BE2C (cell line): ENCODE results near the gene SPAG16.

Source experiments
- DNase-seq: peaks from one replicate; pipeline ENCODE4 v3.0.0-alpha.2; 2020
- H3K27me3 ChIP-seq: fragments of 250-450 bp; sonication (Bioruptor Pico); 2 replicates; pipeline ENCODE4 v1.5.1; 2020; ENCODE audit warnings: mild to moderate bottlenecking
- H3K36me3 ChIP-seq: fragments of 250-450 bp; sonication (Bioruptor Pico); 2 replicates; pipeline ENCODE4 v1.5.1; 2020; ENCODE audit warnings: mild to moderate bottlenecking
- H3K4me1 ChIP-seq: fragments of 250-450 bp; sonication (Bioruptor Pico); 2 replicates; pipeline ENCODE4 v1.5.1; 2020
- H3K4me3 ChIP-seq: 2 replicates; pipeline ENCODE4 v1.5.1; 2011; ENCODE audit warnings: low read depth, low read length
- H3K9me3 ChIP-seq: fragments of 250-450 bp; sonication (Bioruptor Pico); 2 replicates; pipeline ENCODE4 v1.5.1; 2020
- TF ChIP-seq, protein P1 (sequence below): IDR thresholded peaks from 2 replicates; pipeline ENCODE4 v1.5.1; 2012; ENCODE audit warnings: mild to moderate bottlenecking, low read depth, low read length

Gene SPAG16

DNA sequence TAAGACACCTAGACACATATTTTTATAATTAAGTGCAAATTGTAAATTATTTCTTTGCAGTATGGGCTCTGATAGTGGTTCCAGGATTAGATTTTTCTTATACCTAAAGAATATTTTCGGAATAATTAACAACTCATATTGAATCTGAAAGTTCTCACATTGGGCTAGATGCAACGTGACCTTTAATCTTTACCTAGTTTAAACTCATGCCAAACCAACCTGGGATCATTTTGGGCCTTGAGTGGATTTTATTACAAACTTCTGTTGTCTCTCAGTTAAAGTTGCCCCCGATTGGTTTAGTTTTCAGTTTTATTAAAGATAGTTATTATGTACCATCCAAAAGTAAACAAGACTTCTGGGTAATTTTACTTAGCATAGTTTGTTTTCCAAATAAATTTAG, 896.4 kb downstream of the SPAG16 start:
- Histone ChIP-seq H3K27me3 (no peaks in the 10 kb centered on the region), H3K4me3 (no peak overlapping the region), H3K4me1 (peaks cover 12% of the 10 kb centered on the region), H3K9me3 (no peaks in the 10 kb centered on the region), H3K36me3 (no peaks in the 10 kb centered on the region)
- TF ChIP-seq, protein P1, sequence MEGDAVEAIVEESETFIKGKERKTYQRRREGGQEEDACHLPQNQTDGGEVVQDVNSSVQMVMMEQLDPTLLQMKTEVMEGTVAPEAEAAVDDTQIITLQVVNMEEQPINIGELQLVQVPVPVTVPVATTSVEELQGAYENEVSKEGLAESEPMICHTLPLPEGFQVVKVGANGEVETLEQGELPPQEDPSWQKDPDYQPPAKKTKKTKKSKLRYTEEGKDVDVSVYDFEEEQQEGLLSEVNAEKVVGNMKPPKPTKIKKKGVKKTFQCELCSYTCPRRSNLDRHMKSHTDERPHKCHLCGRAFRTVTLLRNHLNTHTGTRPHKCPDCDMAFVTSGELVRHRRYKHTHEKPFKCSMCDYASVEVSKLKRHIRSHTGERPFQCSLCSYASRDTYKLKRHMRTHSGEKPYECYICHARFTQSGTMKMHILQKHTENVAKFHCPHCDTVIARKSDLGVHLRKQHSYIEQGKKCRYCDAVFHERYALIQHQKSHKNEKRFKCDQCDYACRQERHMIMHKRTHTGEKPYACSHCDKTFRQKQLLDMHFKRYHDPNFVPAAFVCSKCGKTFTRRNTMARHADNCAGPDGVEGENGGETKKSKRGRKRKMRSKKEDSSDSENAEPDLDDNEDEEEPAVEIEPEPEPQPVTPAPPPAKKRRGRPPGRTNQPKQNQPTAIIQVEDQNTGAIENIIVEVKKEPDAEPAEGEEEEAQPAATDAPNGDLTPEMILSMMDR, result no peak
- DNase-seq, result no peak

DNA sequence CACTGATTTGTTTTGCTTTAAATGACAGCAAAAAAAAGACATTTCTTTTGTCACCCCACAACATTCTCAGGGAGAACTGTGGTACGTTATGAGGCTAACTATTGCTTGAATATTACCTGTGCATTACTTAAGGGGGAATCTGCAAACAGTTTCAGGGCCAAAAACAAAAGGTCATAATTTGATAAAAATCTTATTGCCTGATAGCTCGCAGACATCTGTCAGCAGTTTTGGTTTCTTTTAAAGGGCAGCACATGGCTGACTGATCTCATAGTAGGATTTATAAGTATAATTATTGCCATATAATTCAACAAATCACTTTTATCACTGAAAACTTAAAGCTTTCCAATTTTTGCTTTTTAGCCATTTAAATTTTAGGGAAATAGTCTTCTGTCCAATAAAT, 900.2 kb downstream of the SPAG16 start:
- Histone ChIP-seq H3K36me3 (no peaks in the 10 kb centered on the region), H3K9me3 (no peaks in the 10 kb centered on the region), H3K4me1 (peaks cover 12% of the 10 kb centered on the region), H3K4me3 (no peak overlapping the region), H3K27me3 (no peaks in the 10 kb centered on the region)
- no peak for DNase-seq
- TF ChIP-seq, protein P1, result no peak

DNA sequence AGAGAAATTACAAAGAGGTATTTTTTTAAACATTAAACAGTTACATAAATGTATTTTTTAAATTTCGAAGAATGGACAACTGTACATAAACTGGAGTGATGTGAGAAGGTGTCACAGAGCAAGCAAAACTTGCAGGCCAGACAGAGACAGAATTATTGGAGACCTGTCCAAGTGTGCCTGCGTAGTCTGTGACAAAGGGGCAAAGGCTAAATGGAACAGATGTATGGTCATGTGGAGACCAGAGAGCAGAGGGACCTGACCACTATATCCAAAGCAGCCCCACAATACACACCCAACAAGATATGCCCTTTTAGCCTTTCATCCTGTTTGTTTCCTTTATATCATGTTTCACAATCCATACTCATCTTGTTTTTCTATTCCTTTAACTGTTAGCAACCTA, 901.3 kb downstream of the SPAG16 start:
- Histone ChIP-seq H3K4me3 (no peak overlapping the region), H3K36me3 (no peaks in the 10 kb centered on the region), H3K4me1 (peaks cover 12% of the 10 kb centered on the region), H3K27me3 (no peaks in the 10 kb centered on the region), H3K9me3 (no peaks in the 10 kb centered on the region)
- DNase-seq, result no peak
- TF ChIP-seq, protein P1, result no peak

DNA sequence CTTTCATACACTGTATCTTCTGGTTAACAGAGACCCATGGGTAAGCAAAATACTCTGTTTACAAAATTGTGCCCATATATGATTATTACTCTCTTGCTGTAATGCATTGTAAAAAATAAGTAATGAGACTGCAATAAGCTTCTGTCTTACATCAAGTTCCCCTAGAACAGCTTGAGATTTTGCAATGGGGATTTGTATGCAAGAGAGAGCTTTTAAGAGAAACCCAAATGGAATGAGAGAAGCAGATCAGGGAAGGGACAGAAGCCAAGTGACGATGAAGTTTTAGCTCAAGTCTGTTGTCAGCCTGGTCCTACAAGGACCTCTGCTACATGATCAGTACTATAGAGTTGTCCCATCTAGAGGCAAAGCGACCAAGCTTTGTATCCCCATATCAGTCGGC, 908.4 kb downstream of the SPAG16 start:
- Histone ChIP-seq H3K9me3 (no peaks in the 10 kb centered on the region), H3K27me3 (no peaks in the 10 kb centered on the region), H3K4me3 (no peak overlapping the region), H3K4me1 (no peaks in the 10 kb centered on the region), H3K36me3 (no peaks in the 10 kb centered on the region)
- no peak for DNase-seq
- TF ChIP-seq, protein P1, result no peak

DNA sequence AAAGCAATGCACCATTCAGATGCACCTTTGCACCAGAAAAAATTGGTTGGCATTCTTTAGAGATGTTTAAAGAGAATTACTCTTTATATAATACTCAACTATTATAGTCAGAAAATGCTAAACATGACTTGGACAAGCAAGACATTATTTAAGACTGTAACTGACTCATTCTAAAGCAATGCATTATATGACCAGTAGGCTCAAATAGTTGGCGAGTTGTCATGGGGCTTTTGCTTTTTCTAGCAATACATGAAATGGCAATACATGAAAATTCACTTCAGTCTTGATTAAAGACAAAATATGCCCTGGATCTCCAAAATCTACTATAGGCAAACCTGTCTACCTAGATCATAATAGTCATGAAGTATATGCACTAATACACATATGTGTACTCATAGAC, 909.7 kb downstream of the SPAG16 start:
- TF ChIP-seq, protein P1, result no peak
- H3K36me3 ChIP-seq, result no peaks in the 10 kb centered on the region
- H3K9me3 ChIP-seq, result no peaks in the 10 kb centered on the region
- H3K4me3 ChIP-seq, result no peak overlapping the region
- no peak for DNase-seq
- no peaks in the 10 kb centered on the region for H3K27me3 ChIP-seq
- no peaks in the 10 kb centered on the region for H3K4me1 ChIP-seq

DNA sequence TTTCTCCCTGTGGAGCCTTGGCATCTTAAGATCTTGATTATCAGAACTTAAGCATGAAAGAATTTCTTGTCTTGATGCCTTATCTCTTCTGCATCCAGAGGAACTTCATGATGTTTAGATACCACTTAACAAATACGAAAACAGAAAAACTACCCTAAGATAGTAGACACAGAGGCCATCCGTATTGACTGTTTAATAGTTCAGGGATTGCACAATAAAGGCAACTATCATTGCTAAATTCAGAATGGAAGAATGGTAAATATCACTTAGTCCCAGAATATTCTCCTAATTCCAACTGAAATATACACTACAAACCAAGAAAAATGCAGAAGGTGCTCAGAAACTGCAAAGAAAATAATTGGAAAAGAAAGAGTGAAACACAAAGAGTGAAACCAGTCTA, 912.0 kb downstream of the SPAG16 start:
- no peak overlapping the region for H3K4me3 ChIP-seq
- H3K9me3 ChIP-seq, result no peaks in the 10 kb centered on the region
- no peaks in the 10 kb centered on the region for H3K4me1 ChIP-seq
- no peaks in the 10 kb centered on the region for H3K36me3 ChIP-seq
- TF ChIP-seq, protein P1, result no peak
- no peak for DNase-seq
- no peaks in the 10 kb centered on the region for H3K27me3 ChIP-seq
